Cardiac atrium fibroblast (primary cell): ENCODE data around the gene BDH1. TPM values are rescaled to one million over a fixed set of nuclear protein-coding genes. Genes with fewer than 3 reads are reported as not detected.

ENCODE experiments used
- total RNA-seq: library from RNA; depleted of rRNA; stranded (reverse); fragments of >200 nt; gene quantifications from 2 replicates; pipeline ENCODE4 v1.2.3, GENCODE V29; 2015

BDH1 gene, protein sequence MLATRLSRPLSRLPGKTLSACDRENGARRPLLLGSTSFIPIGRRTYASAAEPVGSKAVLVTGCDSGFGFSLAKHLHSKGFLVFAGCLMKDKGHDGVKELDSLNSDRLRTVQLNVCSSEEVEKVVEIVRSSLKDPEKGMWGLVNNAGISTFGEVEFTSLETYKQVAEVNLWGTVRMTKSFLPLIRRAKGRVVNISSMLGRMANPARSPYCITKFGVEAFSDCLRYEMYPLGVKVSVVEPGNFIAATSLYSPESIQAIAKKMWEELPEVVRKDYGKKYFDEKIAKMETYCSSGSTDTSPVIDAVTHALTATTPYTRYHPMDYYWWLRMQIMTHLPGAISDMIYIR
- total RNA-seq: 1.9 and 5.2 TPM in 2 replicates

DNA sequence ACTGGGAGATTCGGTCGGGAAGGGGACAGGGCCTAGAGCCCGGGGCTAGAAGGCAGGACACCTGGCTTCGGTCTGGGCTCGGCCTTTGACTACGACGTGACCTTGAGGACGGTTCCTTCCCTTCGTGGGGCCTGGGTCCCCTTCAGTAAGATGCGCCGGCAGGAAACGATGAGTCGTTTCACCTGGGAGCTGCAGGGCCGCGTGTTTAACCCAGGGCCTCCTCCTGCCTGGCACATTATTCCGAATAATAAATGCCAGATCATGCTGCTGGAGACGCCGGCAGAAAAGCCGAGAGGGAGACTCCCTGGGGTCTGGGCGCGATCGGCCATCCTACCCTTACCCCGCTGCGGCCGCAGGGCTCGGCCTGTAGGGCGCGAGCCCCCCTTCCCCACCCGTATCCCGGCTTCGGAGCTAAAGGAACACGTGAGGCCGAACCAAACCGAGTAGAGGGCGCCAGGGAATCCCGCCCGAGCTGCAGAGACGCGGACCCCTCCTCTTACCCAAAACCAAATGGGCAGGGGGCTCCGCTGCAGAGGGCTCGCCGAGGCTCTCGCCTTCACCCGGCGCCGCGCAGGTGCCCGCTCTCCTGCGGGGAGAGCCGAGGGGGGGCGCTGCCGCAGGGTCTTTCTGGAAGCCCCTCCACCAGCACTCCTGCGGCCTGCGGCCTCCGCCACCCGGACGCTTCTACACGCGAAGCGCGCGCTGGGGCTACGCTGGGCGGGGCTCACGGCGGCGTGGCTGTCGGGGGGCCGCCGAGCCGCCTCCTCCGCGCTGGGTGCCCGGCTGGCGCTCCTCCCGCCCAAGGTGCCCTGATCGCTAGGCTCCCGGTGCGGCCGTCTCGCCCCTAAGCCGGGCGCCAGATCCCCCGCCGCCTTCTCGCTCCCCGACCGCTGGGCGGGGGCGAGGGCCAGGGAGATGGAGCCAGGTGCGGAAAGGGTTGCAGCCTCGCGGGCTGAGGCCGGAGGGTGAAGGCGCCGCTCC, at the start of gene BDH1:
TSS of gene BDH1 (minus strand) at position 688 of the 981 bp plus-strand sequence. CDS start 9,525 bp downstream, outside the sequence.

Other genes with a start within 250 kb of the BDH1 start
- 8.7 and 11.2 TPM in 2 replicates for gene RUBCN, start 180.9 kb upstream of the BDH1 start, total RNA-seq
- 45.2 and 51.6 TPM in 2 replicates for gene FYTTD1, start 193.9 kb upstream of the BDH1 start, total RNA-seq
- 18.3 and 23.8 TPM in 2 replicates for gene LRCH3, start 235.3 kb upstream of the BDH1 start, total RNA-seq